HCT116 (cell line): ENCODE results near the gene SPARCL1.

Experiments used
- EZH2 ChIP-seq: fragments of 200-600 bp; sonication (generic); IDR thresholded peaks from 2 replicates; pipeline ENCODE4 v1.6.1; 2017; ENCODE audit warnings: antibody characterized with exemption, mixed run types
- POLR2AphosphoS5 ChIP-seq: IDR thresholded peaks from 2 replicates; pipeline ENCODE4 v1.6.1; 2011; ENCODE audit warnings: mild to moderate bottlenecking, low read depth, low read length, moderate library complexity
- RAD21 ChIP-seq: IDR thresholded peaks from 2 replicates; pipeline ENCODE4 v1.6.1; 2012; ENCODE audit warnings: low read depth, mild to moderate bottlenecking
- SIN3A ChIP-seq: IDR thresholded peaks from 2 replicates; pipeline ENCODE4 v1.6.1; 2012; ENCODE audit warnings: low read depth
- SRF ChIP-seq: IDR thresholded peaks from 2 replicates; pipeline ENCODE4 v1.6.1; 2012; ENCODE audit warnings: low read depth
- YY1 ChIP-seq: IDR thresholded peaks from 2 replicates; pipeline ENCODE4 v1.6.1; 2011; ENCODE audit warnings: low read length, low read depth, moderate library complexity, mild to moderate bottlenecking; ENCODE audit not compliant: insufficient replicate concordance; ENCODE audit errors: extremely low read depth
- ZNF274 ChIP-seq: fragments of 200-500 bp; sonication (Bioruptor generic); IDR thresholded peaks from 2 replicates; pipeline ENCODE4 v1.6.1; 2014; ENCODE audit warnings: mild to moderate bottlenecking, low read depth, low read length, inconsistent platforms
- TF ChIP-seq, protein P1 (sequence below), 3 experiments: fragments of 200-600 bp in 1 of 3; sonication (generic) in 1 of 3; IDR thresholded peaks in 2 of 3; conservative IDR thresholded peaks in 1 of 3; 2 replicates each; pipeline ENCODE4 v1.5.1; 2012 to 2017; ENCODE audit warnings: low read depth in 2 of 3, low read length in 2 of 3, antibody characterized with exemption in 1 of 3, borderline replicate concordance in 1 of 3, control low read depth in 1 of 3, mild to moderate bottlenecking in 1 of 3, mixed read lengths in 1 of 3, mixed run types in 1 of 3, moderate library complexity in 1 of 3; ENCODE audit not compliant: insufficient read depth in 1 of 3

DNA sequence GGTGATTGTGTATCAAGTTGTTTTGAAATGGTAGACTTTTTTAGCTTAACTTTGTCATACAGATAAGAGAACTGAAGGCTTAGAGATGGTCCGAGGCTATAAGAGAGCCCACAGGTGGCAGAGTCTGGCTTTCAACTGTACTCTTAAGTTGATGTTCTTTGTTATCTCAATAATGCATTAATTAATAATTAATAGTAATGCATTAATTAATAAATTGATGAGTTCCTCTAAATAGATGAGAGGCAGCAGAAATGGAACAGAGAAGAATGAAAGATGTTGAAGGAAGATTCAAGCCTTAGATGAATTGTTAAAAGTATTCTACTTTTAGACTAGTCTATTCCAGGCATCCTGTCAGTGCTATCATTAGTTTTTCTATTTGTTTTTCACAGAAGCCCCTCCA, 84.4 kb downstream of the SPARCL1 start:
- TF ChIP-seq, protein P1, sequence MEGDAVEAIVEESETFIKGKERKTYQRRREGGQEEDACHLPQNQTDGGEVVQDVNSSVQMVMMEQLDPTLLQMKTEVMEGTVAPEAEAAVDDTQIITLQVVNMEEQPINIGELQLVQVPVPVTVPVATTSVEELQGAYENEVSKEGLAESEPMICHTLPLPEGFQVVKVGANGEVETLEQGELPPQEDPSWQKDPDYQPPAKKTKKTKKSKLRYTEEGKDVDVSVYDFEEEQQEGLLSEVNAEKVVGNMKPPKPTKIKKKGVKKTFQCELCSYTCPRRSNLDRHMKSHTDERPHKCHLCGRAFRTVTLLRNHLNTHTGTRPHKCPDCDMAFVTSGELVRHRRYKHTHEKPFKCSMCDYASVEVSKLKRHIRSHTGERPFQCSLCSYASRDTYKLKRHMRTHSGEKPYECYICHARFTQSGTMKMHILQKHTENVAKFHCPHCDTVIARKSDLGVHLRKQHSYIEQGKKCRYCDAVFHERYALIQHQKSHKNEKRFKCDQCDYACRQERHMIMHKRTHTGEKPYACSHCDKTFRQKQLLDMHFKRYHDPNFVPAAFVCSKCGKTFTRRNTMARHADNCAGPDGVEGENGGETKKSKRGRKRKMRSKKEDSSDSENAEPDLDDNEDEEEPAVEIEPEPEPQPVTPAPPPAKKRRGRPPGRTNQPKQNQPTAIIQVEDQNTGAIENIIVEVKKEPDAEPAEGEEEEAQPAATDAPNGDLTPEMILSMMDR (IDR thresholded peaks at IDR 0.05 in 2 of 3, conservative IDR thresholded peaks at IDR 0.05 in 1 of 3; ENCODE audit: borderline replicate concordance in 1 of 3, insufficient read depth in 1 of 3, low read depth in 2 of 3, low read length in 2 of 3): no peak
- TF ChIP-seq SIN3A: no peak
- no peak for TF ChIP-seq ZNF274
- no peak for TF ChIP-seq POLR2AphosphoS5
- TF ChIP-seq EZH2: no peak
- TF ChIP-seq SRF: no peak
- no peak for TF ChIP-seq YY1
- TF ChIP-seq RAD21: no peak
